ENCODE results near the gene PPP1R14D. TPM values are rescaled to one million over a fixed set of nuclear protein-coding genes. Genes with fewer than 3 reads are reported as not detected.

The PPP1R14D gene
- total RNA-seq, 4 donors from 2014 or later: 0.51 TPM; not detected in 3

- in situ Hi-C loops (cut with MboI; ENCODE audit: low sequenced_read_pairs in 4 of 4) (no loop called here), intact Hi-C loops (cut with DNase I; ENCODE audit: low total_unique reads) (no loop called here)
- TF ChIP-seq POLR2A (IDR thresholded peaks at IDR 0.05) (no peak), CTCF (IDR thresholded peaks at IDR 0.05 in 4 of 5, conservative IDR thresholded peaks at IDR 0.05 in 1 of 5) (no peak)
- Histone ChIP-seq H3K9me3 (no peaks in the 10 kb centered on the region), H3K27ac (no peak overlapping the region), H3K36me3 (no peaks in the 10 kb centered on the region), H3K27me3 (peaks cover 21 to 34% (median 29%) of the 10 kb centered on the region in 3 donors), H3K4me3 (no peak overlapping the region), H3K4me1 (peaks cover 0 to 13% of the 10 kb centered on the region in 2 donors)
- DNase-seq (peak in 1 of 2 donors; percentile 32), ATAC-seq (no peak)
These were observed 18.9 kb upstream of the PPP1R14D start for GRCh38 chr15:40847223-40847961.

GRCh38 chr15:40846841-40847222, 18.3 kb upstream of the PPP1R14D start:
- Histone ChIP-seq H3K27me3 (peaks cover 24 to 34% (median 29%) of the 10 kb centered on the region in 3 donors), H3K4me3 (no peak overlapping the region), H3K4me1 (peaks cover 0 to 13% of the 10 kb centered on the region in 2 donors), H3K36me3 (no peaks in the 10 kb centered on the region), H3K27ac (no peak overlapping the region), H3K9me3 (no peaks in the 10 kb centered on the region)
- no peak for ATAC-seq
- in situ Hi-C loops (cut with MboI; ENCODE audit: low sequenced_read_pairs in 4 of 4): no loop called here
- intact Hi-C loops (cut with DNase I; ENCODE audit: low total_unique reads): no loop called here
- no peak for DNase-seq
- TF ChIP-seq CTCF (IDR thresholded peaks at IDR 0.05 in 4 of 5, conservative IDR thresholded peaks at IDR 0.05 in 1 of 5): no peak
- TF ChIP-seq POLR2A (IDR thresholded peaks at IDR 0.05): no peak

GRCh38 chr15:40845511-40846284, 17.2 kb upstream of the PPP1R14D start:
- ATAC-seq (no peak), DNase-seq (no peak)
- intact Hi-C loops (cut with DNase I; ENCODE audit: low total_unique reads): no loop called here
- Histone ChIP-seq H3K36me3 (no peaks in the 10 kb centered on the region), H3K27ac (no peak overlapping the region), H3K4me1 (peaks cover 0 to 13% of the 10 kb centered on the region in 2 donors), H3K9me3 (no peaks in the 10 kb centered on the region), H3K27me3 (peaks cover 24 to 34% (median 29%) of the 10 kb centered on the region in 3 donors), H3K4me3 (no peak overlapping the region)
- in situ Hi-C loops (cut with MboI; ENCODE audit: low sequenced_read_pairs in 4 of 4): no loop called here
- TF ChIP-seq POLR2A (IDR thresholded peaks at IDR 0.05) (no peak), CTCF (IDR thresholded peaks at IDR 0.05 in 4 of 5, conservative IDR thresholded peaks at IDR 0.05 in 1 of 5) (no peak)

GRCh38 chr15:40845036-40845435, 16.5 kb upstream of the PPP1R14D start:
- Histone ChIP-seq H3K36me3 (no peaks in the 10 kb centered on the region), H3K27me3 (peaks cover 24 to 34% (median 29%) of the 10 kb centered on the region in 3 donors), H3K9me3 (no peaks in the 10 kb centered on the region), H3K4me3 (peak overlapping the region; percentile 27 to 52 (median 45)), H3K4me1 (peaks cover 0 to 13% of the 10 kb centered on the region in 2 donors), H3K27ac (no peak overlapping the region)
- intact Hi-C loops (cut with DNase I; ENCODE audit: low total_unique reads): no loop called here
- in situ Hi-C loops (cut with MboI; ENCODE audit: low sequenced_read_pairs in 4 of 4): no loop called here
- DNase-seq (no peak), ATAC-seq (no peak)
- TF ChIP-seq POLR2A (IDR thresholded peaks at IDR 0.05) (no peak), CTCF (IDR thresholded peaks at IDR 0.05 in 4 of 5, conservative IDR thresholded peaks at IDR 0.05 in 1 of 5) (no peak)

Data from gastrocnemius medialis (tissue), 4 donors.